Kidney (tissue), 14 donors: ENCODE results near the gene FBN2. TPM values are rescaled to one million over a fixed set of nuclear protein-coding genes. Genes with fewer than 3 reads are reported as not detected.

Experiments used
- DNase-seq, 5 donors: peaks; one replicate each; pipeline ENCODE4 v3.0.0-alpha.2; 2013 to 2020
- FAIRE-seq: peaks from 2 replicates; lab custom pipeline; 2012; peaks lifted over from hg19 to GRCh38; lab: Jason Lieb, UNC
- H3K27ac ChIP-seq, 2 donors: one replicate each; pipeline ENCODE4 v1.7.0; 2013; ENCODE audit warnings: low read depth in 2 of 2, low read length in 2 of 2, inconsistent platforms in 1 of 2
- H3K27me3 ChIP-seq: one replicate; pipeline ENCODE4 v1.7.1; 2013; ENCODE audit warnings: low read length, inconsistent platforms; ENCODE audit not compliant: control insufficient read depth, insufficient read depth
- H3K36me3 ChIP-seq, 3 donors: one replicate each; pipeline versions ENCODE4 v1.7.0 to v1.7.1; 2013; ENCODE audit warnings: low read length in 3 of 3, control low read depth in 1 of 3, inconsistent platforms in 1 of 3; ENCODE audit not compliant: insufficient read depth in 3 of 3, control insufficient read depth in 2 of 3
- H3K4me1 ChIP-seq, 3 donors: one replicate each; pipeline versions ENCODE4 v1.7.0 to v1.7.1; 2013; ENCODE audit warnings: low read length in 3 of 3, inconsistent platforms in 1 of 3, low read depth in 1 of 3; ENCODE audit not compliant: control insufficient read depth in 2 of 3, insufficient read depth in 2 of 3
- H3K4me3 ChIP-seq, 3 donors: one replicate each; pipeline versions ENCODE4 v1.7.0 to v1.8.1; 2013; ENCODE audit warnings: low read length in 3 of 3, control low read depth in 1 of 3, inconsistent platforms in 1 of 3
- H3K9ac ChIP-seq, 3 donors: one replicate each; pipeline versions ENCODE4 v1.7.0 to v1.7.1; 2013; ENCODE audit warnings: low read length in 3 of 3, control low read depth in 1 of 3, inconsistent platforms in 1 of 3
- H3K9me3 ChIP-seq, 3 donors: one replicate each; pipeline versions ENCODE4 v1.7.0 to v1.7.1; 2013; ENCODE audit warnings: low read length in 3 of 3, control low read depth in 1 of 3, inconsistent platforms in 1 of 3; ENCODE audit not compliant: control insufficient read depth in 2 of 3, insufficient read depth in 1 of 3
- CTCF ChIP-seq: IDR thresholded peaks from 3 replicates; pipeline ENCODE4 v1.5.1; 2012; ENCODE audit warnings: mild to moderate bottlenecking, moderate library complexity, borderline replicate concordance; ENCODE audit not compliant: insufficient read depth; ENCODE audit errors: extremely low read depth
- intact Hi-C: fragments of 100-400 bp; cut with DNase I; formaldehyde crosslinking; loops from one replicate; pipeline ENCODE4 v1.11.1; 2022
- polyA plus RNA-seq: library from polyadenylated mRNA; stranded (reverse); fragments of 350-450 nt; fragmentation: Illumina TruSeq; extraction: RNeasy Lipid Tissue Mini Kit (QIAGEN cat#74804); gene quantifications from one replicate; pipeline ENCODE4 v1.2.3, GENCODE V29; 2014; ENCODE audit warnings: low read depth, low replicate concordance; ENCODE audit not compliant: insufficient read depth
- total RNA-seq: library from RNA; stranded (reverse); fragmentation: NEBNext Ultra II Directional; extraction: Animal tissue kit (Norgen Biotek cat#: 25700); gene quantifications from one replicate; pipeline ENCODE4 v1.2.1, GENCODE V29; 2021
- donor health status: control.
- donor health status: control.
- donor health status: control.
- donor health status: control.
- donor health status: control.
- donor health status: DM: yes; HTN: yes; CAD: no.
- donor health status: Normal renal cell carcinoma (clear cell type).

Gene FBN2
- total and polyA plus RNA-seq, 2 donors from 2014 or later = 0.11 to 1.0 TPM

DNA sequence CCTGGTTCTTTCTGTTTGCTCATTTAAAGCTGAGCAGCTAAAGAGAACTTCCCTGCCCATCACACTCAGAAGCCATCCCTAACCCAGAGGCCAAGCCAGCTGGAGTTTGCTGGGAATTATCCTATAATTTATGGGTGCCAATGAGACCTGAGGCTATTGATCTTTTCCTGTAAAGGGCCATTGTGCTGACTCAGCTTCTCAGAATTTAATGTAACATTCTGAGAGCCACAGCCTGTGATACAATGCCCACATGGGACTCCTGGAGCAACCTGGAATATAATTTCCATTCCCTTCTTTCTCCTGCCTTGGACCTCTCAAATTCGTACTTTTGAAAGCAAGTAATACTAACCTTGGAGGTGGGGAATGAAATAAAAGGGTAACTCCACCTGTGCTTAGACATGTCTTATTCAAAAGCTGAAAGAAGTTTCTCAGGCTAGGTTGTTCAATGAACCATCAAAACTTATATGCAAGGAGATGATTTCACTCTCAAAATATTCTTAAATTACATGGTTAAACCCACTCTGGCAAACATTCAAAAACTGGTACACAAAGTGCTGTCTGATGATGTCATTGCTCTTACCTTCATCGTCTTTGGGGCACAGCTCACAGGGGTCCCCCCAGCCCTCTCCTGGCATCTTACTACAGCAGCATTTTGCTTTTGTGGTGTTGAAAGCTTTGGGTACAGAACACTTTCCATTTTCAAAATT is 247.7 kb downstream of the FBN2 start:
- no peak for FAIRE-seq

GRCh38 chr5:128287740-128288139 is 250.3 kb downstream of the FBN2 start:
- no peak for TF ChIP-seq CTCF
- H3K9ac ChIP-seq = no peak overlapping the region
- no peaks in the 10 kb centered on the region for H3K27me3 ChIP-seq
- no peaks in the 10 kb centered on the region for H3K36me3 ChIP-seq
- FAIRE-seq = no peak
- no peak overlapping the region for H3K27ac ChIP-seq
- no peak for DNase-seq
- no peaks in the 10 kb centered on the region for H3K4me1 ChIP-seq
- H3K4me3 ChIP-seq = no peak overlapping the region
- intact Hi-C loops = no loop called here
- no peaks in the 10 kb centered on the region for H3K9me3 ChIP-seq

More for the DNA sequence above, 247.7 kb downstream of the FBN2 start:
- intact Hi-C loops = no loop called here
- Histone ChIP-seq H3K4me3 (no peak overlapping the region), H3K36me3 (no peaks in the 10 kb centered on the region), H3K9me3 (no peaks in the 10 kb centered on the region), H3K4me1 (no peaks in the 10 kb centered on the region), H3K27me3 (no peaks in the 10 kb centered on the region), H3K27ac (no peak overlapping the region), H3K9ac (no peak overlapping the region)
- no peak for TF ChIP-seq CTCF
- peak in 2 of 5 donors; percentile 24 to 38 for DNase-seq

DNA sequence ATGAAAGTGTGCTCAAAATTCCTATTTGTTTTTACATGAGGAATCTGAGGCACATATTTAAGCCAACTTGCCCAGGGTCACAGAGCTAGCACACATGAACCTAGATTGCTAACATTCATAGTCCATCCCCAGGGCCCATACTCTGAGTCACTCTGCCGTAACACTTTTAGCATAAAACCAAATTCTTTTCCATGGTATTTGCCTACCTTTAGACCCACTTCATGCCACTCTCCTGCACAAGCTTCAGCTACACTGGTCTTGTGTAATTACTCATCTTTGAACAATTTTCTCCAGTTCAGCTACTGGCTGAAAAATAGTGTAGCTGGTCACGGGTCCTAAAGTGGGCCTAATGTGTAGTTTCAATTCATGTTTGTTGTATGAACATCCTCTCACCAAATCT is 253.8 kb downstream of the FBN2 start:
- no peak for FAIRE-seq
- no peak overlapping the region for H3K9ac ChIP-seq
- no peak overlapping the region for H3K4me3 ChIP-seq
- no peaks in the 10 kb centered on the region for H3K4me1 ChIP-seq
- no peaks in the 10 kb centered on the region for H3K36me3 ChIP-seq
- no peaks in the 10 kb centered on the region for H3K27me3 ChIP-seq
- H3K9me3 ChIP-seq = no peaks in the 10 kb centered on the region
- no peak for DNase-seq
- no peak overlapping the region for H3K27ac ChIP-seq
- no peak for TF ChIP-seq CTCF
- intact Hi-C loops = no loop called here
